GM18858 (cell line): ENCODE results near the gene SCGB1D2.
"Not testable (repeated sequence)": the region's sequence is repeated elsewhere in the genome, so short reads cannot be mapped to it uniquely, and the experiment has no call there.

Source experiments
- ATAC-seq: cut with Tn5 transposase; IDR thresholded peaks from one replicate; pipeline ENCODE4 v1.9.1; 2021; ENCODE audit not compliant: unreplicated experiment

Gene SCGB1D2

GRCh38 chr11:62242021-62242420, at the start of gene SCGB1D2:
TSS of gene SCGB1D2 (plus strand) at chr11:62242239. CDS start at chr11:62242308, 69 bp downstream.
- no peak for ATAC-seq

- ATAC-seq: no peak
Observed at GRCh38 chr11:62193952-62194351, 48.1 kb upstream of the SCGB1D2 start.

GRCh38 chr11:62195010-62195409, 47.0 kb upstream of the SCGB1D2 start:
- ATAC-seq: not testable (repeated sequence)

- ATAC-seq: no peak
Observed at GRCh38 chr11:62195945-62196344, 46.1 kb upstream of the SCGB1D2 start.

GRCh38 chr11:62197400-62197799, 44.6 kb upstream of the SCGB1D2 start:
- ATAC-seq: not testable (repeated sequence)

- no peak for ATAC-seq
Observed at GRCh38 chr11:62201376-62201775, 40.7 kb upstream of the SCGB1D2 start.

GRCh38 chr11:62202910-62203309, 39.1 kb upstream of the SCGB1D2 start:
- ATAC-seq: no peak

- ATAC-seq: no peak
Observed at GRCh38 chr11:62204430-62204829, 37.6 kb upstream of the SCGB1D2 start.

- ATAC-seq: no peak
Observed at GRCh38 chr11:62205441-62205840, 36.6 kb upstream of the SCGB1D2 start.

- not testable (repeated sequence) for ATAC-seq
Observed at GRCh38 chr11:62206276-62207066, 35.6 kb upstream of the SCGB1D2 start.

- no peak for ATAC-seq
Observed at GRCh38 chr11:62208785-62209144, 33.3 kb upstream of the SCGB1D2 start.

GRCh38 chr11:62217191-62217748, 24.8 kb upstream of the SCGB1D2 start:
- ATAC-seq: no peak

GRCh38 chr11:62221498-62221897, 20.5 kb upstream of the SCGB1D2 start:
- ATAC-seq: no peak

GRCh38 chr11:62223095-62223494, 18.9 kb upstream of the SCGB1D2 start:
- ATAC-seq: no peak

- ATAC-seq: no peak
Observed at GRCh38 chr11:62233730-62234129, 8.3 kb upstream of the SCGB1D2 start.

GRCh38 chr11:62236187-62236586, 5.9 kb upstream of the SCGB1D2 start:
- ATAC-seq: no peak

- no peak for ATAC-seq
Observed at GRCh38 chr11:62237499-62237898, 4.5 kb upstream of the SCGB1D2 start.

- ATAC-seq: no peak
Observed at GRCh38 chr11:62238151-62238550, 3.9 kb upstream of the SCGB1D2 start.

- ATAC-seq: no peak
Observed at GRCh38 chr11:62241095-62241494, 944 bp upstream of the SCGB1D2 start.

GRCh38 chr11:62245271-62245753, 3.3 kb downstream of the SCGB1D2 start:
- no peak for ATAC-seq

GRCh38 chr11:62251698-62252097, 9.7 kb downstream of the SCGB1D2 start:
- ATAC-seq: no peak

- no peak for ATAC-seq
Observed at GRCh38 chr11:62253999-62254542, 12.0 kb downstream of the SCGB1D2 start.
